GM12878 (cell line): Measurements from ENCODE around the gene CMTM2. TPM values are rescaled to one million over a fixed set of nuclear protein-coding genes. Genes with fewer than 3 reads are reported as not detected.

Experiments used
- BACH1 ChIP-seq: fragments of 450-650 bp; IDR thresholded peaks from 2 replicates; pipeline ENCODE4 v1.6.1; 2017; ENCODE audit warnings: mild to moderate bottlenecking, borderline replicate concordance
- BCL11A ChIP-seq: IDR thresholded peaks from 2 replicates; pipeline ENCODE4 v1.6.1; 2011; ENCODE audit warnings: low read depth, low read length
- CTCF ChIP-seq, 3 experiments: IDR thresholded peaks in 2 of 3; conservative IDR thresholded peaks in 1 of 3; 2 replicates each; pipeline ENCODE4 v1.5.1; 2011; ENCODE audit warnings: low read depth in 3 of 3, low read length in 3 of 3, mild to moderate bottlenecking in 3 of 3, control low read depth in 2 of 3, moderate library complexity in 2 of 3, inconsistent platforms in 1 of 3, mixed read lengths in 1 of 3; ENCODE audit not compliant: control insufficient read depth in 2 of 3, insufficient read depth in 1 of 3; ENCODE audit errors: extremely low read depth in 1 of 3
- ELK1 ChIP-seq: IDR thresholded peaks from 2 replicates; pipeline ENCODE4 v1.6.1; 2012; ENCODE audit warnings: low read depth, low read length, improper control_type of control experiment
- ESRRA ChIP-seq: IDR thresholded peaks from 2 replicates; pipeline ENCODE4 v1.6.1; 2012; ENCODE audit warnings: mild to moderate bottlenecking, low read length, improper control_type of control experiment
- IRF3 ChIP-seq: fragments of 450-650 bp; IDR thresholded peaks from 2 replicates; pipeline ENCODE4 v1.6.1; 2014; ENCODE audit warnings: mild to moderate bottlenecking
- KAT2A ChIP-seq: conservative IDR thresholded peaks from 2 replicates; pipeline ENCODE4 v1.6.1; 2011; ENCODE audit warnings: low read depth, low read length; ENCODE audit not compliant: control insufficient read depth
- PKNOX1 ChIP-seq: fragments of 450-650 bp; IDR thresholded peaks from 2 replicates; pipeline ENCODE4 v1.6.1; 2016; ENCODE audit warnings: mild to moderate bottlenecking
- SMARCA5 ChIP-seq: fragments of 450-650 bp; IDR thresholded peaks from 2 replicates; pipeline ENCODE4 v1.6.1; 2017; ENCODE audit warnings: mild to moderate bottlenecking
- SMC3 ChIP-seq: IDR thresholded peaks from 2 replicates; pipeline ENCODE4 v1.6.1; 2011; ENCODE audit warnings: low read length, improper control_type of control experiment, borderline replicate concordance
- SUZ12 ChIP-seq: fragments of 200-600 bp; sonication (generic); IDR thresholded peaks from one replicate; pipeline ENCODE4 v1.6.1; 2018; ENCODE audit warnings: antibody characterized with exemption, mild to moderate bottlenecking; ENCODE audit not compliant: unreplicated experiment
- USF2 ChIP-seq: IDR thresholded peaks from 2 replicates; pipeline ENCODE4 v1.6.1; 2011; ENCODE audit warnings: low read depth, low read length, improper control_type of control experiment, borderline replicate concordance
- polyA plus RNA-seq, 11 experiments: library from polyadenylated mRNA; depleted of rRNA in 4 of 11; unstranded in 6 of 11; stranded (reverse) in 5 of 11; fragments of >200 nt; fragmentation: Nextera tagmentation in 4 of 11; fragmentation: Illumina TruSeq in 1 of 11; extraction: Ambion mirVana in 4 of 11; extraction: Trizol in 1 of 11; gene quantifications; 1 replicate in 1 of 11; 2 replicates in 10 of 11; pipeline versions ENCODE4 v1.2.1 to v1.2.3, GENCODE V29; 2011 to 2016; ENCODE audit warnings: inconsistent platforms in 2 of 11, missing spikeins in 2 of 11, low read depth in 1 of 11
- total RNA-seq, 4 experiments: library from RNA; depleted of rRNA in 3 of 4; stranded (reverse); fragments of >200 nt in 3 of 4; fragmentation: Illumina TruSeq in 1 of 4; extraction: Trizol in 1 of 4; gene quantifications; 2 replicates each; pipeline versions ENCODE4 v1.2.1 to v1.2.3, GENCODE V29; 2013 to 2021

Gene CMTM2
- total and polyA plus RNA-seq, 10 of the 15 experiments (the other 5 are each of a cell fraction or from before 2014, with no cell fraction given): 0.26 to 0.34 TPM; not detected in 8

- no peak for TF ChIP-seq PKNOX1
- TF ChIP-seq CTCF (IDR thresholded peaks at IDR 0.05 in 2 of 3, conservative IDR thresholded peaks at IDR 0.05 in 1 of 3; ENCODE audit: control insufficient read depth in 2 of 3, extremely low read depth in 1 of 3, insufficient read depth in 1 of 3, low read depth in 3 of 3, low read length in 3 of 3): peak; percentile 89 to 96 (median 91)
- peak; percentile 89 for TF ChIP-seq SMC3
- TF ChIP-seq SMARCA5: peak; percentile 76
- TF ChIP-seq IRF3: no peak
- TF ChIP-seq USF2: no peak
- TF ChIP-seq KAT2A: no peak
- no peak for TF ChIP-seq BCL11A
- TF ChIP-seq SUZ12: no peak
- TF ChIP-seq ESRRA: no peak
- no peak for TF ChIP-seq BACH1
- no peak for TF ChIP-seq ELK1
- TF ChIP-seq, all 136 proteins: peak for 10
These were observed 9.9 kb downstream of the CMTM2 start (continued) for GRCh38 chr16:66588981-66589713.
